Stomach (tissue), 4 donors: ENCODE measurements around the gene NLK.

ENCODE experiments used
- POLR2A ChIP-seq, 4 donors: fragments of 450-650 bp; IDR thresholded peaks; one replicate each; pipeline ENCODE4 v1.6.1; 2016; ENCODE audit warnings: antibody characterized with exemption in 4 of 4, control low read depth in 2 of 4, mild to moderate bottlenecking in 1 of 4, moderate library complexity in 1 of 4
- POLR2AphosphoS5 ChIP-seq, 3 donors: sonication (generic); formaldehyde crosslinking; IDR thresholded peaks; one replicate each; pipeline ENCODE4 v1.6.1; 2016; ENCODE audit warnings: antibody characterized with exemption in 3 of 3
- TF ChIP-seq, protein P1 (sequence below), 7 experiments: fragments of 450-650 bp in 4 of 7; fragments of 200-600 bp in 3 of 7; sonication (generic) in 3 of 7; IDR thresholded peaks; one replicate each; pipeline ENCODE4 v1.5.1; 2016 to 2019; ENCODE audit warnings: antibody characterized with exemption in 7 of 7, control low read depth in 2 of 7, mild to moderate bottlenecking in 1 of 7

GRCh38 chr17:28053725-28054124 is 11.2 kb downstream of the NLK start:
- TF ChIP-seq, protein P1, sequence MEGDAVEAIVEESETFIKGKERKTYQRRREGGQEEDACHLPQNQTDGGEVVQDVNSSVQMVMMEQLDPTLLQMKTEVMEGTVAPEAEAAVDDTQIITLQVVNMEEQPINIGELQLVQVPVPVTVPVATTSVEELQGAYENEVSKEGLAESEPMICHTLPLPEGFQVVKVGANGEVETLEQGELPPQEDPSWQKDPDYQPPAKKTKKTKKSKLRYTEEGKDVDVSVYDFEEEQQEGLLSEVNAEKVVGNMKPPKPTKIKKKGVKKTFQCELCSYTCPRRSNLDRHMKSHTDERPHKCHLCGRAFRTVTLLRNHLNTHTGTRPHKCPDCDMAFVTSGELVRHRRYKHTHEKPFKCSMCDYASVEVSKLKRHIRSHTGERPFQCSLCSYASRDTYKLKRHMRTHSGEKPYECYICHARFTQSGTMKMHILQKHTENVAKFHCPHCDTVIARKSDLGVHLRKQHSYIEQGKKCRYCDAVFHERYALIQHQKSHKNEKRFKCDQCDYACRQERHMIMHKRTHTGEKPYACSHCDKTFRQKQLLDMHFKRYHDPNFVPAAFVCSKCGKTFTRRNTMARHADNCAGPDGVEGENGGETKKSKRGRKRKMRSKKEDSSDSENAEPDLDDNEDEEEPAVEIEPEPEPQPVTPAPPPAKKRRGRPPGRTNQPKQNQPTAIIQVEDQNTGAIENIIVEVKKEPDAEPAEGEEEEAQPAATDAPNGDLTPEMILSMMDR (IDR thresholded peaks at IDR 0.05) = no peak
- TF ChIP-seq POLR2AphosphoS5 (IDR thresholded peaks at IDR 0.05) (no peak), POLR2A (IDR thresholded peaks at IDR 0.05) (no peak)
